ENCODE results near the gene PTGDS.

The PTGDS gene

GRCh38 chr9:136962701-136963248 is 14.5 kb upstream of the PTGDS start:
- peak overlapping the region; percentile 71 for H3K9ac ChIP-seq (ENCODE audit: low read depth, low read length, poor library complexity)
- no peak overlapping the region for H4K8ac ChIP-seq (ENCODE audit: low read depth, low read length)
- no CpG with 5 or more reads among the region's 11 CpGs for WGBS, 2 donors (ENCODE audit: extremely low coverage in 2 of 2, insufficient read length in 2 of 2, insufficient replicate concordance in 1 of 2)
- no peaks in the 10 kb centered on the region for H3K36me3 ChIP-seq (replicated peaks in 1 of 2; ENCODE audit: control insufficient read depth in 2 of 2, insufficient read depth in 2 of 2, low read length in 2 of 2)
- H2AK5ac ChIP-seq (ENCODE audit: low read depth, low read length), result peak overlapping the region; percentile 76
- H3K27ac ChIP-seq (replicated peaks; ENCODE audit: low read length), result no peak overlapping the region
- H3K14ac ChIP-seq (ENCODE audit: low read length), result peak overlapping the region; percentile 86
- H3K18ac ChIP-seq (ENCODE audit: low read length), result peak overlapping the region; percentile 61
- no peak overlapping the region for H2BK15ac ChIP-seq (ENCODE audit: low read length)
- H3K4ac ChIP-seq (ENCODE audit: low read length), result no peak overlapping the region
- H4K91ac ChIP-seq (ENCODE audit: low read depth, low read length, poor library complexity), result no peak overlapping the region
- H2BK5ac ChIP-seq (ENCODE audit: low read length), result no peak overlapping the region
- H3K79me1 ChIP-seq (ENCODE audit: low read depth, low read length), result peaks cover 3% of the 10 kb centered on the region
- H3K27me3 ChIP-seq (ENCODE audit: control insufficient read depth in 3 of 3, insufficient read depth in 3 of 3, low read depth in 1 of 3, low read length in 3 of 3), result peaks cover 0 to 21% (median 0%) of the 10 kb centered on the region in 3 experiments
- peak overlapping the region; percentile 66 for H3K23ac ChIP-seq (ENCODE audit: low read depth, low read length, poor library complexity)
- H2AFZ ChIP-seq (ENCODE audit: low read length), result no peak overlapping the region
- no peak overlapping the region for H2BK120ac ChIP-seq (ENCODE audit: low read depth, low read length)
- no peak overlapping the region for H3K4me2 ChIP-seq (ENCODE audit: insufficient read depth, low read length, poor library complexity, severe bottlenecking)
- peaks cover 8 to 15% of the 10 kb centered on the region in 2 donors for H3K4me1 ChIP-seq (ENCODE audit: control insufficient read depth in 2 of 2, insufficient read depth in 1 of 2, low read depth in 1 of 2, low read length in 2 of 2)
- peak overlapping the region; percentile 100 for H2BK12ac ChIP-seq (ENCODE audit: low read length)
- peaks cover 0 to 1% of the 10 kb centered on the region in 2 donors for H3K9me3 ChIP-seq (replicated peaks in 1 of 2; ENCODE audit: control insufficient read depth in 2 of 2, insufficient read depth in 1 of 2, low read depth in 1 of 2, low read length in 2 of 2)
- no peak for DNase-seq (ENCODE audit: low spot score)
- no peak overlapping the region for H3K4me3 ChIP-seq (ENCODE audit: low read length in 2 of 2)

GRCh38 chr9:136963341-136963740 is 14.0 kb upstream of the PTGDS start:
- Histone ChIP-seq H3K9ac (ENCODE audit: low read depth, low read length, poor library complexity) (no peak overlapping the region), H3K18ac (ENCODE audit: low read length) (peak overlapping the region; percentile 83), H2BK120ac (ENCODE audit: low read depth, low read length) (peak overlapping the region; percentile 81), H2BK12ac (ENCODE audit: low read length) (peak overlapping the region; percentile 58), H3K4me3 (ENCODE audit: low read length in 2 of 2) (no peak overlapping the region), H3K27me3 (ENCODE audit: control insufficient read depth in 3 of 3, insufficient read depth in 3 of 3, low read depth in 1 of 3, low read length in 3 of 3) (peaks cover 0 to 21% (median 0%) of the 10 kb centered on the region in 3 experiments), H4K8ac (ENCODE audit: low read depth, low read length) (no peak overlapping the region), H3K79me1 (ENCODE audit: low read depth, low read length) (peaks cover 3% of the 10 kb centered on the region), H2BK5ac (ENCODE audit: low read length) (no peak overlapping the region), H3K27ac (replicated peaks; ENCODE audit: low read length) (no peak overlapping the region), H3K36me3 (replicated peaks in 1 of 2; ENCODE audit: control insufficient read depth in 2 of 2, insufficient read depth in 2 of 2, low read length in 2 of 2) (no peaks in the 10 kb centered on the region), H3K4me2 (ENCODE audit: insufficient read depth, low read length, poor library complexity, severe bottlenecking) (no peak overlapping the region), H3K14ac (ENCODE audit: low read length) (peak overlapping the region; percentile 21), H2AFZ (ENCODE audit: low read length) (peak overlapping the region; percentile 56), H2AK5ac (ENCODE audit: low read depth, low read length) (peak overlapping the region; percentile 76), H3K4me1 (ENCODE audit: control insufficient read depth in 2 of 2, insufficient read depth in 1 of 2, low read depth in 1 of 2, low read length in 2 of 2) (peaks cover 8 to 15% of the 10 kb centered on the region in 2 donors), H3K9me3 (replicated peaks in 1 of 2; ENCODE audit: control insufficient read depth in 2 of 2, insufficient read depth in 1 of 2, low read depth in 1 of 2, low read length in 2 of 2) (peaks cover 0 to 1% of the 10 kb centered on the region in 2 donors), H2BK15ac (ENCODE audit: low read length) (peak overlapping the region; percentile 97), H3K4ac (ENCODE audit: low read length) (peak overlapping the region; percentile 66), H4K91ac (ENCODE audit: low read depth, low read length, poor library complexity) (no peak overlapping the region), H3K23ac (ENCODE audit: low read depth, low read length, poor library complexity) (no peak overlapping the region)
- no CpG with 5 or more reads among the region's 15 CpGs for WGBS, 2 donors (ENCODE audit: extremely low coverage in 2 of 2, insufficient read length in 2 of 2, insufficient replicate concordance in 1 of 2)
- DNase-seq (ENCODE audit: low spot score), result no peak

GRCh38 chr9:136963751-136964150 is 13.6 kb upstream of the PTGDS start:
- no peak overlapping the region for H3K23ac ChIP-seq (ENCODE audit: low read depth, low read length, poor library complexity)
- H3K27ac ChIP-seq (replicated peaks; ENCODE audit: low read length), result no peak overlapping the region
- peaks cover 0 to 21% (median 0%) of the 10 kb centered on the region in 3 experiments for H3K27me3 ChIP-seq (ENCODE audit: control insufficient read depth in 3 of 3, insufficient read depth in 3 of 3, low read depth in 1 of 3, low read length in 3 of 3)
- peak overlapping the region; percentile 76 for H2AK5ac ChIP-seq (ENCODE audit: low read depth, low read length)
- H3K79me1 ChIP-seq (ENCODE audit: low read depth, low read length), result peaks cover 1% of the 10 kb centered on the region
- peak overlapping the region; percentile 97 for H2BK15ac ChIP-seq (ENCODE audit: low read length)
- WGBS, 2 donors (ENCODE audit: extremely low coverage in 2 of 2, insufficient read length in 2 of 2, insufficient replicate concordance in 1 of 2), result no CpG with 5 or more reads among the region's 12 CpGs
- no peak overlapping the region for H3K4me2 ChIP-seq (ENCODE audit: insufficient read depth, low read length, poor library complexity, severe bottlenecking)
- H3K4me1 ChIP-seq (ENCODE audit: control insufficient read depth in 2 of 2, insufficient read depth in 1 of 2, low read depth in 1 of 2, low read length in 2 of 2), result peaks cover 8 to 15% of the 10 kb centered on the region in 2 donors
- H4K8ac ChIP-seq (ENCODE audit: low read depth, low read length), result no peak overlapping the region
- peak overlapping the region; percentile 56 for H2AFZ ChIP-seq (ENCODE audit: low read length)
- H3K18ac ChIP-seq (ENCODE audit: low read length), result peak overlapping the region; percentile 85
- H3K4ac ChIP-seq (ENCODE audit: low read length), result peak overlapping the region; percentile 66
- H2BK12ac ChIP-seq (ENCODE audit: low read length), result peak overlapping the region; percentile 41
- peak overlapping the region; percentile 8 for H3K14ac ChIP-seq (ENCODE audit: low read length)
- no peak overlapping the region for H2BK5ac ChIP-seq (ENCODE audit: low read length)
- H2BK120ac ChIP-seq (ENCODE audit: low read depth, low read length), result peak overlapping the region; percentile 81
- H4K91ac ChIP-seq (ENCODE audit: low read depth, low read length, poor library complexity), result no peak overlapping the region
- peaks cover 0 to 1% of the 10 kb centered on the region in 2 donors for H3K9me3 ChIP-seq (replicated peaks in 1 of 2; ENCODE audit: control insufficient read depth in 2 of 2, insufficient read depth in 1 of 2, low read depth in 1 of 2, low read length in 2 of 2)
- no peaks in the 10 kb centered on the region for H3K36me3 ChIP-seq (replicated peaks in 1 of 2; ENCODE audit: control insufficient read depth in 2 of 2, insufficient read depth in 2 of 2, low read length in 2 of 2)
- no peak for DNase-seq (ENCODE audit: low spot score)
- no peak overlapping the region for H3K4me3 ChIP-seq (ENCODE audit: low read length in 2 of 2)
- no peak overlapping the region for H3K9ac ChIP-seq (ENCODE audit: low read depth, low read length, poor library complexity)

- peak overlapping the region; percentile 76 for H2AK5ac ChIP-seq (ENCODE audit: low read depth, low read length)
Measured at GRCh38 chr9:136964171-136964689, 13.1 kb upstream of the PTGDS start.

More at GRCh38 chr9:136964171-136964689, 13.1 kb upstream of the PTGDS start:
- H2BK15ac ChIP-seq (ENCODE audit: low read length), result peak overlapping the region; percentile 89
- peaks cover 0 to 1% of the 10 kb centered on the region in 2 donors for H3K9me3 ChIP-seq (replicated peaks in 1 of 2; ENCODE audit: control insufficient read depth in 2 of 2, insufficient read depth in 1 of 2, low read depth in 1 of 2, low read length in 2 of 2)
- H3K27ac ChIP-seq (replicated peaks; ENCODE audit: low read length), result no peak overlapping the region
- H3K14ac ChIP-seq (ENCODE audit: low read length), result peak overlapping the region; percentile 38
- peak overlapping the region; percentile 60 for H3K9ac ChIP-seq (ENCODE audit: low read depth, low read length, poor library complexity)
- DNase-seq (ENCODE audit: low spot score), result no peak
- peak overlapping the region; percentile 24 for H2BK5ac ChIP-seq (ENCODE audit: low read length)
- H3K18ac ChIP-seq (ENCODE audit: low read length), result peak overlapping the region; percentile 85
- H3K79me1 ChIP-seq (ENCODE audit: low read depth, low read length), result peaks cover 1% of the 10 kb centered on the region
- H4K91ac ChIP-seq (ENCODE audit: low read depth, low read length, poor library complexity), result no peak overlapping the region
- peaks cover 0 to 21% (median 0%) of the 10 kb centered on the region in 3 experiments for H3K27me3 ChIP-seq (ENCODE audit: control insufficient read depth in 3 of 3, insufficient read depth in 3 of 3, low read depth in 1 of 3, low read length in 3 of 3)
- peak overlapping the region; percentile 89 for H3K23ac ChIP-seq (ENCODE audit: low read depth, low read length, poor library complexity)
- H3K4me1 ChIP-seq (ENCODE audit: control insufficient read depth in 2 of 2, insufficient read depth in 1 of 2, low read depth in 1 of 2, low read length in 2 of 2), result peaks cover 8 to 15% of the 10 kb centered on the region in 2 donors
- no peaks in the 10 kb centered on the region for H3K36me3 ChIP-seq (replicated peaks in 1 of 2; ENCODE audit: control insufficient read depth in 2 of 2, insufficient read depth in 2 of 2, low read length in 2 of 2)
- WGBS, 2 donors (ENCODE audit: extremely low coverage in 2 of 2, insufficient read length in 2 of 2, insufficient replicate concordance in 1 of 2), result no CpG with 5 or more reads among the region's 22 CpGs
- peak overlapping the region; percentile 84 for H2BK12ac ChIP-seq (ENCODE audit: low read length)
- H2BK120ac ChIP-seq (ENCODE audit: low read depth, low read length), result peak overlapping the region; percentile 18
- H3K4me2 ChIP-seq (ENCODE audit: insufficient read depth, low read length, poor library complexity, severe bottlenecking), result no peak overlapping the region
- H3K4me3 ChIP-seq (ENCODE audit: low read length in 2 of 2), result no peak overlapping the region
- peak overlapping the region; percentile 43 for H4K8ac ChIP-seq (ENCODE audit: low read depth, low read length)
- no peak overlapping the region for H2AFZ ChIP-seq (ENCODE audit: low read length)
- no peak overlapping the region for H3K4ac ChIP-seq (ENCODE audit: low read length)
